GM12873 (cell line): ENCODE data around the gene RABGAP1L.

ENCODE experiments used
- CTCF ChIP-seq: IDR thresholded peaks from 2 replicates; pipeline ENCODE4 v1.5.1; 2012; ENCODE audit warnings: low read depth, mild to moderate bottlenecking, moderate library complexity, low read length, control low read depth; ENCODE audit not compliant: insufficient read depth; ENCODE audit errors: missing control alignments

RABGAP1L gene

GRCh38 chr1:174150499-174150898 is 8.8 kb upstream of the RABGAP1L start:
- TF ChIP-seq CTCF: no peak

- no peak for TF ChIP-seq CTCF
These were observed 6.9 kb upstream of the RABGAP1L start for GRCh38 chr1:174152427-174152826.

- no peak for TF ChIP-seq CTCF
These were observed 6.1 kb upstream of the RABGAP1L start for GRCh38 chr1:174153085-174153824.

GRCh38 chr1:174153825-174154107 is 5.6 kb upstream of the RABGAP1L start:
- no peak for TF ChIP-seq CTCF

GRCh38 chr1:174156437-174156836 is 2.9 kb upstream of the RABGAP1L start:
- no peak for TF ChIP-seq CTCF

- no peak for TF ChIP-seq CTCF
These were observed 2.0 kb upstream of the RABGAP1L start for GRCh38 chr1:174157157-174157806.

GRCh38 chr1:174158767-174159251 is 511 bp upstream of the RABGAP1L start:
- no peak for TF ChIP-seq CTCF
